H1 (cell line): ENCODE results near the gene GYPE. TPM values are rescaled to one million over a fixed set of nuclear protein-coding genes. Genes with fewer than 3 reads are reported as not detected.
"Not testable (repeated sequence)": the region's sequence is repeated elsewhere in the genome, so short reads cannot be mapped to it uniquely, and the experiment has no call there.

Experiments
- CTCF ChIA-PET: fragments of 300-600 bp; sonication (Branson Sonifier 250); formaldehyde crosslinking; loops from one replicate; lab custom pipeline; 2021; ENCODE audit not compliant: partially characterized antibody; lab: Charles Lee
- POLR2A ChIA-PET: fragments of 300-600 bp; sonication (Branson Sonifier 250); formaldehyde crosslinking; loops from one replicate; lab custom pipeline; 2021; ENCODE audit warnings: inconsistent platforms; ENCODE audit not compliant: partially characterized antibody; lab: Charles Lee
- DNase-seq, 2 experiments: peaks; one replicate each; pipeline versions ENCODE4 v3.0.0 to v3.0.0-alpha.2; 2010 to 2022; ENCODE audit warnings: low spot score in 2 of 2, low read depth in 1 of 2, mixed read lengths in 1 of 2
- FAIRE-seq: peaks from 2 replicates; lab custom pipeline; 2011; peaks lifted over from hg19 to GRCh38; lab: Jason Lieb, UNC
- H2AFZ ChIP-seq: 2 replicates; pipeline ENCODE4 v1.8.1; 2012; ENCODE audit warnings: low read length, inconsistent platforms
- H2AK5ac ChIP-seq: 2 replicates; pipeline ENCODE4 v1.6.1; 2013; ENCODE audit warnings: low read depth, low read length
- H2BK120ac ChIP-seq: replicated peaks from 2 replicates; pipeline ENCODE3; 2013; ENCODE audit warnings: low read depth, low read length, inconsistent platforms
- H2BK12ac ChIP-seq: 2 replicates; pipeline ENCODE4 v1.6.1; 2013; ENCODE audit warnings: low read depth, low read length
- H2BK15ac ChIP-seq: 2 replicates; pipeline ENCODE4 v1.6.1; 2013; ENCODE audit warnings: low read length
- H2BK20ac ChIP-seq: 2 replicates; pipeline ENCODE4 v1.6.1; 2013; ENCODE audit warnings: low read length
- H2BK5ac ChIP-seq: 2 replicates; pipeline ENCODE4 v1.6.1; 2013; ENCODE audit warnings: low read depth, low read length
- H3K14ac ChIP-seq: 2 replicates; pipeline ENCODE4 v1.6.1; 2013; ENCODE audit warnings: inconsistent platforms; ENCODE audit not compliant: insufficient read length
- H3K18ac ChIP-seq: 2 replicates; pipeline ENCODE4 v1.6.1; 2013; ENCODE audit warnings: low read length; ENCODE audit errors: extremely low read depth
- H3K23ac ChIP-seq: 2 replicates; pipeline ENCODE4 v1.6.1; 2013; ENCODE audit warnings: inconsistent platforms; ENCODE audit not compliant: insufficient read length
- H3K23me2 ChIP-seq: 2 replicates; pipeline ENCODE4 v1.6.1; 2013; ENCODE audit warnings: low read depth, low read length
- H3K27ac ChIP-seq: 2 replicates; pipeline ENCODE4 v1.6.1; 2011; ENCODE audit warnings: low read depth, low read length, inconsistent platforms
- H3K27me3 ChIP-seq, 4 experiments: replicated peaks in 1 of 4; 1 replicate in 1 of 4; 2 replicates in 3 of 4; pipeline versions ENCODE4 v1.6.1 to v1.8.1; 2011 to 2013; ENCODE audit warnings: low read length in 3 of 4, mild to moderate bottlenecking in 3 of 4, inconsistent platforms in 2 of 4, mixed read lengths in 2 of 4, moderate library complexity in 1 of 4; ENCODE audit not compliant: control insufficient read depth in 3 of 4, insufficient read depth in 3 of 4; ENCODE audit errors: extremely low read depth in 1 of 4
- H3K36me3 ChIP-seq, 4 experiments: 2 replicates each; pipeline versions ENCODE4 v1.6.1 to v1.8.1; 2011 to 2013; ENCODE audit warnings: mild to moderate bottlenecking in 4 of 4, low read length in 3 of 4, moderate library complexity in 2 of 4, control low read depth in 1 of 4, inconsistent platforms in 1 of 4; ENCODE audit not compliant: insufficient read depth in 4 of 4, control insufficient read depth in 2 of 4
- H3K4ac ChIP-seq: replicated peaks from 2 replicates; pipeline ENCODE3; 2013; ENCODE audit warnings: low read length, low read depth, mixed read lengths, inconsistent platforms; ENCODE audit not compliant: insufficient read length
- H3K4me1 ChIP-seq, 4 experiments: replicated peaks in 1 of 4; 1 replicate in 1 of 4; 2 replicates in 3 of 4; pipeline versions ENCODE4 v1.6.1 to v1.8.1; 2011 to 2013; ENCODE audit warnings: low read length in 3 of 4, inconsistent platforms in 2 of 4, mixed read lengths in 1 of 4; ENCODE audit not compliant: insufficient read depth in 4 of 4, control insufficient read depth in 3 of 4
- H3K4me2 ChIP-seq, 2 experiments: 2 replicates each; pipeline versions ENCODE4 v1.6.1 to v1.8.1; 2011 to 2013; ENCODE audit warnings: low read depth in 2 of 2, low read length in 2 of 2, control low read depth in 1 of 2, inconsistent platforms in 1 of 2, mild to moderate bottlenecking in 1 of 2; ENCODE audit not compliant: insufficient read depth in 1 of 2
- H3K4me3 ChIP-seq, 4 experiments: fragments of 200-600, 300-600 bp in 1 of 4; sonication (generic), shearing (Covaris generic), sonication (Bioruptor Twin) in 1 of 4; 2 replicates each; pipeline versions ENCODE4 v1.5.1 to v1.8.1; 2011 to 2016; ENCODE audit warnings: low read length in 4 of 4, low read depth in 3 of 4, control low read depth in 2 of 4, inconsistent platforms in 2 of 4, mild to moderate bottlenecking in 2 of 4, mixed read lengths in 1 of 4, moderate library complexity in 1 of 4; ENCODE audit not compliant: insufficient read depth in 2 of 4; ENCODE audit errors: extremely low read depth in 1 of 4
- H3K56ac ChIP-seq: replicated peaks from 2 replicates; pipeline ENCODE3; 2013; ENCODE audit warnings: low read depth, mild to moderate bottlenecking, mixed read lengths, low read length, inconsistent platforms; ENCODE audit not compliant: insufficient read length
- H3K79me1 ChIP-seq: 2 replicates; pipeline ENCODE4 v1.6.1; 2013; ENCODE audit warnings: low read depth, low read length, control low read depth
- H3K79me2 ChIP-seq, 2 experiments: 2 replicates each; pipeline versions ENCODE4 v1.6.1 to v1.8.1; 2012 to 2013; ENCODE audit warnings: low read length in 2 of 2, mild to moderate bottlenecking in 2 of 2, inconsistent platforms in 1 of 2; ENCODE audit not compliant: insufficient read depth in 2 of 2, control insufficient read depth in 1 of 2
- H3K9ac ChIP-seq, 4 experiments: replicated peaks in 1 of 4; 1 replicate in 1 of 4; 2 replicates in 3 of 4; pipeline versions ENCODE4 v1.6.1 to v1.8.1; 2011 to 2013; ENCODE audit warnings: low read depth in 3 of 4, low read length in 3 of 4, control low read depth in 2 of 4, mild to moderate bottlenecking in 2 of 4, moderate library complexity in 2 of 4, inconsistent platforms in 1 of 4; ENCODE audit errors: extremely low read depth in 1 of 4
- H3K9me3 ChIP-seq, 2 experiments: 2 replicates each; pipeline versions ENCODE4 v1.6.1 to v1.8.1; 2012 to 2013; ENCODE audit warnings: mild to moderate bottlenecking in 2 of 2, moderate library complexity in 2 of 2, control low read depth in 1 of 2, inconsistent platforms in 1 of 2, low read depth in 1 of 2, low read length in 1 of 2, mixed read lengths in 1 of 2; ENCODE audit not compliant: insufficient read depth in 2 of 2
- H4K20me1 ChIP-seq, 2 experiments: replicated peaks in 1 of 2; 2 replicates each; pipeline versions ENCODE3 to v1.8.1; 2011 to 2013; ENCODE audit warnings: inconsistent platforms in 2 of 2, low read length in 2 of 2, mild to moderate bottlenecking in 1 of 2; ENCODE audit not compliant: insufficient read depth in 2 of 2, control insufficient read depth in 1 of 2
- H4K5ac ChIP-seq: 2 replicates; pipeline ENCODE4 v1.6.1; 2013; ENCODE audit warnings: low read length, low read depth, mixed read lengths, inconsistent platforms; ENCODE audit not compliant: insufficient read length
- H4K8ac ChIP-seq: 2 replicates; pipeline ENCODE4 v1.8.0; 2013; ENCODE audit warnings: mild to moderate bottlenecking, moderate library complexity, low read length, inconsistent platforms; ENCODE audit not compliant: insufficient read depth; ENCODE audit errors: extremely low read depth
- H4K91ac ChIP-seq: replicated peaks from 2 replicates; pipeline ENCODE3; 2013; ENCODE audit warnings: low read length, mixed read lengths, inconsistent platforms; ENCODE audit not compliant: insufficient read length
- RAD21 ChIP-seq, 2 experiments: IDR thresholded peaks in 1 of 2; conservative IDR thresholded peaks in 1 of 2; 2 replicates each; pipeline ENCODE4 v1.6.1; 2011; ENCODE audit warnings: low read depth in 2 of 2, low read length in 2 of 2, improper control_type of control experiment in 1 of 2, inconsistent platforms in 1 of 2, mild to moderate bottlenecking in 1 of 2, moderate library complexity in 1 of 2
- WGBS, 2 experiments: shearing (Covaris generic) in 1 of 2; methylation state at CpG; one replicate each; pipeline versions ENCODE4 v1.1.6 to v1.1.7; 2013 to 2015; ENCODE audit warnings: low lambda C conversion rate in 2 of 2, mixed read lengths in 2 of 2, inconsistent platforms in 1 of 2, low coverage in 1 of 2, missing lambda C conversion rate in 1 of 2; ENCODE audit not compliant: insufficient replicate concordance in 2 of 2, insufficient coverage in 1 of 2, insufficient read length in 1 of 2; ENCODE audit errors: extremely low coverage in 1 of 2, missing lambda C conversion rate in 1 of 2; 5-methylcytosine and 5-hydroxymethylcytosine counted together
- polyA plus RNA-seq, 7 experiments: library from polyadenylated mRNA; depleted of rRNA in 3 of 7; stranded (reverse) in 5 of 7; unstranded in 2 of 7; fragments of >200 nt in 5 of 7; fragments of 200-250 nt in 2 of 7; gene quantifications; 1 replicate in 5 of 7; 2 replicates in 1 of 7; 4 replicates in 1 of 7; pipeline versions ENCODE4 v1.2.1 to v1.2.3, GENCODE V29; 2011 to 2013; ENCODE audit warnings: missing spikeins in 2 of 7, mixed read lengths in 2 of 7
- total RNA-seq: library from RNA; stranded (reverse); fragmentation: NEBNext Ultra II Directional; extraction: Animal tissue kit (Norgen Biotek cat#: 25700); gene quantifications from 2 replicates; pipeline ENCODE4 v1.2.1, GENCODE V29; 2021
- TF ChIP-seq, protein P1 (sequence below), 3 experiments: IDR thresholded peaks; 1 replicate in 2 of 3; 2 replicates in 1 of 3; pipeline versions ENCODE4 v1.5.1 to v1.6.1; 2011; ENCODE audit warnings: low read length in 3 of 3, mild to moderate bottlenecking in 3 of 3, inconsistent platforms in 2 of 3, low read depth in 1 of 3, moderate library complexity in 1 of 3; ENCODE audit not compliant: insufficient read depth in 1 of 3; ENCODE audit errors: control extremely low read depth in 1 of 3

Gene GYPE
- total and polyA plus RNA-seq, 2 of the 8 experiments (the other 6 are each of a cell fraction or from before 2014, with no cell fraction given) = not detected

DNA sequence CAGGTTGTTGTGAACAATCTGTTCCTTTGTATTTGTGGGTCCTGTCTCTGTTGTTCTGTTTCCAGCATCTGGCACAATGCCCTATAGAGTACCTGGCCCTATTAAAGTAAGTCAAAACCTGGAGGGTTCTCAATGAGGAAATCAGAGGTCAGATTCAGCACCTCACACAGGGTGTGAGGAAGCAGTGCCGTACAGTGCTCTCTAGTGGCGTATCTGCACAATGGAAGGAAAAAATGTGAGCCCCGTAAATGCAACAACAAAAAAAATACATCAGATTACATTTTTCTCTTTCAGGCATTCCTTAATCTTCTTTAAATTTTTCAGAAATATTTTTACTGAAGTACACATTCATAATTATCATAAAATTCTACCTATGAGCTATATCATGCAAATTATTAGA, 2.5 kb upstream of the GYPE start:
- POLR2A ChIA-PET, H2BK120ac ChIP-seq, H3K4me1 ChIP-seq, H3K18ac ChIP-seq, H3K79me1 ChIP-seq, H3K27ac ChIP-seq, H3K23ac ChIP-seq, H4K5ac ChIP-seq, H4K8ac ChIP-seq, H3K9ac ChIP-seq, H3K4ac ChIP-seq, H3K9me3 ChIP-seq, H3K4me2 ChIP-seq, H3K14ac ChIP-seq, H3K27me3 ChIP-seq, H3K4me3 ChIP-seq, H2AK5ac ChIP-seq, H2BK15ac ChIP-seq, H2BK20ac ChIP-seq, H4K91ac ChIP-seq, FAIRE-seq, H2BK12ac ChIP-seq, H2AFZ ChIP-seq, H3K56ac ChIP-seq, H4K20me1 ChIP-seq, H3K36me3 ChIP-seq, H2BK5ac ChIP-seq, H3K79me2 ChIP-seq, H3K23me2 ChIP-seq: not testable (repeated sequence)
- DNase-seq = peak in 1 of 2 experiments; percentile 1
- TF ChIP-seq RAD21 (IDR thresholded peaks at IDR 0.05 in 1 of 2, conservative IDR thresholded peaks at IDR 0.05 in 1 of 2; ENCODE audit: low read depth in 2 of 2, low read length in 2 of 2) = peak; percentile 54 to 60
- TF ChIP-seq, protein P1, sequence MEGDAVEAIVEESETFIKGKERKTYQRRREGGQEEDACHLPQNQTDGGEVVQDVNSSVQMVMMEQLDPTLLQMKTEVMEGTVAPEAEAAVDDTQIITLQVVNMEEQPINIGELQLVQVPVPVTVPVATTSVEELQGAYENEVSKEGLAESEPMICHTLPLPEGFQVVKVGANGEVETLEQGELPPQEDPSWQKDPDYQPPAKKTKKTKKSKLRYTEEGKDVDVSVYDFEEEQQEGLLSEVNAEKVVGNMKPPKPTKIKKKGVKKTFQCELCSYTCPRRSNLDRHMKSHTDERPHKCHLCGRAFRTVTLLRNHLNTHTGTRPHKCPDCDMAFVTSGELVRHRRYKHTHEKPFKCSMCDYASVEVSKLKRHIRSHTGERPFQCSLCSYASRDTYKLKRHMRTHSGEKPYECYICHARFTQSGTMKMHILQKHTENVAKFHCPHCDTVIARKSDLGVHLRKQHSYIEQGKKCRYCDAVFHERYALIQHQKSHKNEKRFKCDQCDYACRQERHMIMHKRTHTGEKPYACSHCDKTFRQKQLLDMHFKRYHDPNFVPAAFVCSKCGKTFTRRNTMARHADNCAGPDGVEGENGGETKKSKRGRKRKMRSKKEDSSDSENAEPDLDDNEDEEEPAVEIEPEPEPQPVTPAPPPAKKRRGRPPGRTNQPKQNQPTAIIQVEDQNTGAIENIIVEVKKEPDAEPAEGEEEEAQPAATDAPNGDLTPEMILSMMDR (IDR thresholded peaks at IDR 0.05; ENCODE audit: control extremely low read depth in 1 of 3, insufficient read depth in 1 of 3, low read depth in 1 of 3, low read length in 3 of 3) = peak in 2 of 3 experiments; percentile 49 to 55; a peak in 3 of 4 replicates
- 45% methylated on average over 3 of the region's 3 CpGs; no CpG with 5 or more reads in 1 of the 2 experiments for WGBS, 2 experiments
- CTCF ChIA-PET = interaction anchor here (0.6 to 1.6 kb wide), 3 partner anchors 63 to 641 kb away, joined by 3 to 5 read pairs (median 4); no protein-coding TSS in a partner anchor
